ENCODE data around the gene ACSL6. TPM values are rescaled to one million over a fixed set of nuclear protein-coding genes. Genes with fewer than 3 reads are reported as not detected.
A peak's percentile ranks its signal among the peaks of the same experiment; 100 is the strongest.

ACSL6 gene, protein sequence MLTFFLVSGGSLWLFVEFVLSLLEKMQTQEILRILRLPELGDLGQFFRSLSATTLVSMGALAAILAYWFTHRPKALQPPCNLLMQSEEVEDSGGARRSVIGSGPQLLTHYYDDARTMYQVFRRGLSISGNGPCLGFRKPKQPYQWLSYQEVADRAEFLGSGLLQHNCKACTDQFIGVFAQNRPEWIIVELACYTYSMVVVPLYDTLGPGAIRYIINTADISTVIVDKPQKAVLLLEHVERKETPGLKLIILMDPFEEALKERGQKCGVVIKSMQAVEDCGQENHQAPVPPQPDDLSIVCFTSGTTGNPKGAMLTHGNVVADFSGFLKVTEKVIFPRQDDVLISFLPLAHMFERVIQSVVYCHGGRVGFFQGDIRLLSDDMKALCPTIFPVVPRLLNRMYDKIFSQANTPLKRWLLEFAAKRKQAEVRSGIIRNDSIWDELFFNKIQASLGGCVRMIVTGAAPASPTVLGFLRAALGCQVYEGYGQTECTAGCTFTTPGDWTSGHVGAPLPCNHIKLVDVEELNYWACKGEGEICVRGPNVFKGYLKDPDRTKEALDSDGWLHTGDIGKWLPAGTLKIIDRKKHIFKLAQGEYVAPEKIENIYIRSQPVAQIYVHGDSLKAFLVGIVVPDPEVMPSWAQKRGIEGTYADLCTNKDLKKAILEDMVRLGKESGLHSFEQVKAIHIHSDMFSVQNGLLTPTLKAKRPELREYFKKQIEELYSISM
- 7.3 TPM in 1 of 2 replicates, not detected in the other for total RNA-seq (2014; rRNA removed; shearing (Covaris generic))

DNA sequence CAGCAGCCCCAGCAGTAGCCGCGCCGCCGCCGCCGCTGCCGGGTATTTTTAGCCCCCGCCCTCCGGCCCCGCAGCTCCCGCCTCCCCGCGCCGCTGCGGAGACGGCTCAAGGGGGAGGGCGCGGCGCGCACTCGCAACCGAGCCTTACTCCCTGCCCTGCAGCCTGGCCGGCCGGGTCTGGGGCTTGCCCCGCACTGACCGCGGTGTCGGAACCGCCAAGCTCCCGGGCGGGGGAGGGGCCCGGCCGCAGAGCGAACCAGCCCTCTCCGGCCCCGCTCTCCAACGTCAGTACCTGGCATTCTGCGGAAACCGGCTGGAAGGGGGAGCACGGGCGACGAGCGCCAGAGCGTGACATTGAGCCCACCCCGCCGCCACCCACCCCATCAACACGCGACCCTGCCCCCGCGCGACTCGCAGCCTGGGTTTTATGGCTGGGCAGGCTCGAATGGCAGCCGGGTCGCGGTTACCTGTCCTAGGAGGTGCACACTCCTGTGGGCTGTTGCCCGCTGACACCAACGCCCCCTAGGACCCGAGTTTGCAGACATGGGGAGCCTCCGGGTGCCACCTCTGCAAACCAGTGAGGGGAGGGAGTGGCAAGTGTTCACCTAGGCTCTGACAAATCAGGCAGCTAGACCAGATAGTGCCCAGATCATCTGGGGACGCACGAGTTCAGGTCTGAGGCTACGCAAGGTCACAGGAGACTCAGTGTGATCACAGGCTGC, at the start of gene ACSL6:
TSS of gene ACSL6 (minus strand) at position 37 of the 722 bp plus-strand sequence. CDS start 105 bp downstream, outside the sequence.
- DNase-seq (ENCODE audit: low spot score): peak; percentile 72
- in situ Hi-C loops (cut with HindIII; ENCODE audit: low sequenced_read_pairs): no loop called here

- no peak for DNase-seq (ENCODE audit: low spot score)
- in situ Hi-C loops (cut with HindIII; ENCODE audit: low sequenced_read_pairs): no loop called here
Observed at GRCh38 chr5:132060501-132061161, 49.2 kb upstream of the ACSL6 start, which contains the start of gene IL3. Gene IL3, plus strand, starts transcription at chr5:132060655. Its CDS starts 52 bp downstream, at chr5:132060707.

GRCh38 chr5:132059696-132060500, 48.4 kb upstream of the ACSL6 start:
- no peak for DNase-seq (ENCODE audit: low spot score)
- in situ Hi-C loops (cut with HindIII; ENCODE audit: low sequenced_read_pairs): no loop called here

- in situ Hi-C loops (cut with HindIII; ENCODE audit: low sequenced_read_pairs): no loop called here
- peak; percentile 87 for DNase-seq (ENCODE audit: low spot score)
Observed at GRCh38 chr5:132059043-132059695, 47.7 kb upstream of the ACSL6 start.

GRCh38 chr5:132058646-132059042, 47.2 kb upstream of the ACSL6 start:
- in situ Hi-C loops (cut with HindIII; ENCODE audit: low sequenced_read_pairs): no loop called here
- DNase-seq (ENCODE audit: low spot score): no peak

DNA sequence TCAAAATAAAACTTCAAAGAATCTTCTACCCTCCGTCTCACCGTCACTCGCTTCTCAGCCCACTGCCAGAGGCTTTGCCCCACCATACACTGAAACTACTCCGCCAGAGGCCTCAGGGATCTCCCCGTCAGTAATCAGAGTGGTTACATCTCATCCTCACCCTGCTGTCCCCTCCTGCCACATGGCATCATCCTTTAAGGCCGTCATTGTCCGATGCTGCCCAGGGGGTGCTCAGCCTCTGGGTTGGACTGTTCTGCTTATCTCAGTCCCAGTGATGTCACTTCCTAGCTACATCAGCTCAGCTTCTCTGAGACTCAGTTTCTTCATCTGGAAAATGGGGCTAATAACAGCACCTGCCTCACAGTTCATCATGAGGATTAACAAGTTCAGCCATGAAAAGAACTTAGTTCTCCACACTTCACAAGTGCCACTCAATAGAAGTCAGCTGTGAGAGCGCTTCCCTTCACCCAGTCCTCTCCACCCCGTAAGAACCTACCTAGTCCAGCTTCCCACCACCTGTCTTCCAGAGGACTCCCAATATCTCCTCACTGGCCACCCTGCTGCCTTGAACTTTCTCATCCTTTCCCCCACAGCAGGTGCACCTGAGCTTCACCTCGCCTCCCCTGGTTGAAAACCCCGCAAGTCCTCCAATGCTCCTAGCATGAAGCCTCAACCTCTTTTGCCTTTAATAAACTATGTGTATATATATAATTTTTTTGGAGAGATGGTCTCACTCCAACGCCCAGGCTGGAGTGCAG, 46.2 kb upstream of the ACSL6 start:
- in situ Hi-C loops (cut with HindIII; ENCODE audit: low sequenced_read_pairs): no loop called here
- DNase-seq (ENCODE audit: low spot score): no peak

GRCh38 chr5:132056610-132057497, 45.4 kb upstream of the ACSL6 start:
- DNase-seq (ENCODE audit: low spot score): no peak
- in situ Hi-C loops (cut with HindIII; ENCODE audit: low sequenced_read_pairs): no loop called here

DNA sequence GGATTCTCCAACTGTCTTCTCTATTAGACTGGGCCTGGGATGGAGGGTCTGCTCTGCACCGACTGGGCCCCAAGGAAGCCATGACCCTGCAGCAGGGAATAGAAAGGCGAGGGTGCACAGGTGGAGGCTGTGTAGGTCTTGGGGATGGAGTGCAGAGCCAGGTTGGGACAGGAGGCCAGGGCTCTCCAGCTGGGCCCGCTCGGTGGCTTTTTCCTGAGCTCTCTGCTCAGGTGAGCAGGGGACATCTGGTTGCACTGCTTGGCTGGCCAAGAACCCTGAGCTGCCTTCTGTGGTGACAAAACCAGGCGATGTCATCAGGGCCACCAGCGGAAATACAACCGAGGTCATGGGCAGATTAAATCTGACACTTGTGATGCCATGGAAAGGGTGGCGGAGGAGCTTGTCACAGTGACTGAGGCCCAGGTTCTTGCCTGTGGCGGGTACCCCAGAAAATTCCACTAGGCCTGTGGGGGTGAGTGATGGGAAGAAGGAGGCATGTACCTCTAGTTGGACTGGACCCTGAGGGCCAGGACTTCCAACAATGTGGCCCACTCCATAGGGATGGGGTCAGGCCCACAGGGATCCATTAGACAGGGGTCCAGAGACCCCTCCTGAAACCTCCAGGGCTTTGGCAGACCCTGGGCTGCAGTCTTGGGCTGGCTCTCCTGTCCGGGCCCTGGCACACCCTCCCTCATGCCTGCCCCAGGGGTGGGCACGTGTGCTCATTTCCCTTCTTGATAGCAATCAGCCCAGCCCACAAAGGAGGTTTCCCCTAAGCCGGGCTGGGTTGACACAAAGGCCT, 44.6 kb upstream of the ACSL6 start:
- in situ Hi-C loops (cut with HindIII; ENCODE audit: low sequenced_read_pairs): no loop called here
- peak; percentile 73 for DNase-seq (ENCODE audit: low spot score)

GRCh38 chr5:132055441-132055807, 44.0 kb upstream of the ACSL6 start:
- no peak for DNase-seq (ENCODE audit: low spot score)
- in situ Hi-C loops (cut with HindIII; ENCODE audit: low sequenced_read_pairs): no loop called here

- no peak for DNase-seq (ENCODE audit: low spot score)
- in situ Hi-C loops (cut with HindIII; ENCODE audit: low sequenced_read_pairs): no loop called here
Observed at GRCh38 chr5:132054697-132055440, 43.4 kb upstream of the ACSL6 start.

DNA sequence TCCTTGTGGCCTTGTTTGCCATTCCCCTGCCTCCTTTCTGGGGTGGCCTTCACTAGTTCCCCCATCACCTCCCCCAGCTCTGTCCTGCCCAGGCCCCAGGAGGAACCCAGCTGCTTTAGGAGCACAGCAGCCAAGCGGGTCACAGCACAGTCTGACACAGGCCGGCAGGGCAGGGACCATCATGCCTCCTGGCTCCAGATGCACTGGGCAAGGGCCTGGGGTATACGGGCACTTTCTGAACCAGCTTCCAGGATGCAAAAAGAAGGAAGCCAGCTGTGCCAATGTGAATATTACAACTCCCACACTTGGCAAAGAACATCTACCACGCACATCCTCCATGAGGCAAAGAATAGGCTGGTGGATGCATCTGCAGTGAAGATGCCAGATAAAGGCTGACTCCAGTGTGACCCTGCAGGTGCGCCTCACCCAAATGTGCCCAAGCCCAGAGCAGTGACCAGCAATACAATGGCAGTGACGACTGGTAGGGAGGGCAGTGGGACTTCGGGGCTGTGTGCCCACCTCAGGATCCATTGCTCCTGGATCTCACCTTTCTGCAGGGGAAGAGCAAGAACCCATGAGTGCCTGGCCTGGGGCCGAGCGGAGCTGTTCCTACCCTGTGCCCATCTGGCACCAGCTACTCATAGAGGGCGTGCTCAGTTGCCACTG, 42.7 kb upstream of the ACSL6 start:
- in situ Hi-C loops (cut with HindIII; ENCODE audit: low sequenced_read_pairs): no loop called here
- no peak for DNase-seq (ENCODE audit: low spot score)

GRCh38 chr5:132053483-132053882, 42.0 kb upstream of the ACSL6 start:
- DNase-seq (ENCODE audit: low spot score): no peak
- in situ Hi-C loops (cut with HindIII; ENCODE audit: low sequenced_read_pairs): no loop called here

DNA sequence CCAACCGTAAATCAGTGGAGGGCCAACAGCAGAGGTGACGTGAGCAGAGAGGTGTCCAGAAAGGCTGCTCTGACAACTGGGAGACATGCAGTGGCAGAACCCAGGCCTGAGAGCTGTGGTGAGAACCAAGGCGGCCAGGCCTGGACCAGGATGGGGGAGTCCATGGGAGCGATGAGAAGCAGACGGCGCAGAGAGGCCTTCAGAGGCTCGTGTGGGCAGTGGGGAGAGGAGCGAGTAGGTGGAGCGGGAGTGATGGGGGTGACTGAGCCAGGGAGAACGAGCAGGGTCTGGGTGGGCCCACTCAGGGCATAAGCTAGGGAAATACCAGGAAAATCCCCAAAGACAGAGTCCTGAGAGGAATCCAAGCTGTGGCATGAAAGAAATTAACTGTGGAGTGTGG, 41.1 kb upstream of the ACSL6 start:
- DNase-seq (ENCODE audit: low spot score): no peak
- in situ Hi-C loops (cut with HindIII; ENCODE audit: low sequenced_read_pairs): no loop called here

GRCh38 chr5:132050661-132051552, 39.4 kb upstream of the ACSL6 start:
- in situ Hi-C loops (cut with HindIII; ENCODE audit: low sequenced_read_pairs): no loop called here
- DNase-seq (ENCODE audit: low spot score): no peak

Measured in G401 (cell line).